Measurements from ENCODE around the gene RBM19.

DNA sequence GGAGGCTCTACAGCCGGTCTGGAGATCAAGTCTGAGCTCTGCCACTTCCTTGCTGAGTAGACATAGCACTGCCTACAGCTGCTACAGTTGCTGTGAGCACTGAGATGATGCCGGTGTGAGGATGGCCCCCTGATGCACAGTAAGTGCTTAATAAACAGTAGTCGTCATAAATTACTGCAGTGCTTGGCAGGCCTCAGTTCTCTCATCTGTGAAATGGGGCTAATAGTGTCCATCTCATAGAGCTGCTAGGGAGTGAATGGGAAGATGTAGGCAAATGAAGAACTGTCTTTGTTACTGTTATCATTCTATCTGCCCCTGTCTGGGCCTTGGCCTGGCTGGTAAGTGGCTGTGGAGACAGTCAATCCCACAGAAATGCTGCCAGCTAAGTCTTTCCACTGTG is 124.3 kb downstream of the RBM19 start:
- TF ChIP-seq CTCF (IDR thresholded peaks at IDR 0.05; ENCODE audit: low read length): no peak
- TF ChIP-seq EZH2 (IDR thresholded peaks at IDR 0.05; ENCODE audit: borderline replicate concordance, low read length): no peak
